Osteocyte (in vitro differentiated cells): Measurements from ENCODE around the gene SPECC1. TPM values are rescaled to one million over a fixed set of nuclear protein-coding genes. Genes with fewer than 3 reads are reported as not detected.

Experiments
- DNase-seq: peaks from one replicate; pipeline ENCODE4 v3.0.0; 2021; ENCODE audit warnings: mixed read lengths; ENCODE audit not compliant: unreplicated experiment; ENCODE audit errors: extremely low spot score
- H3K27ac Mint-ChIP-seq: one replicate; pipeline ENCODE4 v1.8.0; 2021; ENCODE audit warnings: mild to moderate bottlenecking, mixed read lengths; ENCODE audit not compliant: unreplicated experiment
- H3K27me3 Mint-ChIP-seq: one replicate; pipeline ENCODE4 v1.8.0; 2021; ENCODE audit warnings: mixed read lengths; ENCODE audit not compliant: unreplicated experiment
- H3K36me3 Mint-ChIP-seq: one replicate; pipeline ENCODE4 v1.8.0; 2021; ENCODE audit warnings: mixed read lengths; ENCODE audit not compliant: unreplicated experiment
- H3K4me1 Mint-ChIP-seq: one replicate; pipeline ENCODE4 v1.8.0; 2021; ENCODE audit warnings: mixed read lengths; ENCODE audit not compliant: unreplicated experiment
- H3K4me3 Mint-ChIP-seq: one replicate; pipeline ENCODE4 v1.8.0; 2021; ENCODE audit warnings: mild to moderate bottlenecking, moderate library complexity, mixed read lengths; ENCODE audit not compliant: unreplicated experiment
- H3K9me3 Mint-ChIP-seq: one replicate; pipeline ENCODE4 v1.8.0; 2021; ENCODE audit warnings: mixed read lengths; ENCODE audit not compliant: unreplicated experiment
- CTCF ChIP-seq: fragments of 200-600 bp; sonication (generic); IDR thresholded peaks from 2 replicates; pipeline ENCODE4 v1.5.0; 2021; ENCODE audit warnings: antibody characterized with exemption, mild to moderate bottlenecking, moderate library complexity
- total RNA-seq: library from RNA; stranded (reverse); gene quantifications from 2 replicates; pipeline ENCODE4 v1.2.1, GENCODE V29; 2021

The SPECC1 gene
- total RNA-seq, 1 donor from 2014 or later = 12.1 TPM

GRCh38 chr17:20300436-20300934 lies 291.3 kb downstream of the SPECC1 start:
- Mint-ChIP-seq H3K9me3 (peaks cover 8% of the 10 kb centered on the region), H3K36me3 (no peaks in the 10 kb centered on the region), H3K4me1 (peaks cover 6% of the 10 kb centered on the region), H3K27ac (peak overlapping the region; percentile 44), H3K4me3 (no peak overlapping the region), H3K27me3 (no peaks in the 10 kb centered on the region)
- DNase-seq = no peak
- no peak for TF ChIP-seq CTCF

GRCh38 chr17:20302246-20302917 lies 293.2 kb downstream of the SPECC1 start:
- no peak overlapping the region for H3K4me3 Mint-ChIP-seq
- no peak overlapping the region for H3K27ac Mint-ChIP-seq
- H3K9me3 Mint-ChIP-seq = peaks cover 13% of the 10 kb centered on the region
- H3K4me1 Mint-ChIP-seq = peaks cover 6% of the 10 kb centered on the region
- no peak for TF ChIP-seq CTCF
- DNase-seq = no peak
- peaks cover 6% of the 10 kb centered on the region for H3K36me3 Mint-ChIP-seq
- H3K27me3 Mint-ChIP-seq = no peaks in the 10 kb centered on the region

GRCh38 chr17:20304961-20305360 lies 295.8 kb downstream of the SPECC1 start:
- Mint-ChIP-seq H3K27ac (no peak overlapping the region), H3K27me3 (no peaks in the 10 kb centered on the region), H3K36me3 (peaks cover 10% of the 10 kb centered on the region), H3K4me1 (peaks cover 6% of the 10 kb centered on the region), H3K9me3 (peaks cover 13% of the 10 kb centered on the region), H3K4me3 (no peak overlapping the region)
- no peak for DNase-seq
- no peak for TF ChIP-seq CTCF

- Mint-ChIP-seq H3K4me3 (no peak overlapping the region), H3K4me1 (no peaks in the 10 kb centered on the region), H3K9me3 (peaks cover 13% of the 10 kb centered on the region), H3K36me3 (peaks cover 10% of the 10 kb centered on the region), H3K27ac (no peak overlapping the region), H3K27me3 (no peaks in the 10 kb centered on the region)
- TF ChIP-seq CTCF = no peak
- no peak for DNase-seq
Measured at GRCh38 chr17:20306924-20307323, 297.8 kb downstream of the SPECC1 start.

- peaks cover 13% of the 10 kb centered on the region for H3K9me3 Mint-ChIP-seq
- H3K4me1 Mint-ChIP-seq = no peaks in the 10 kb centered on the region
- H3K4me3 Mint-ChIP-seq = no peak overlapping the region
- TF ChIP-seq CTCF = no peak
- no peaks in the 10 kb centered on the region for H3K27me3 Mint-ChIP-seq
- DNase-seq = no peak
- H3K27ac Mint-ChIP-seq = no peak overlapping the region
- H3K36me3 Mint-ChIP-seq = peaks cover 10% of the 10 kb centered on the region
Measured at GRCh38 chr17:20307326-20307910, 298.3 kb downstream of the SPECC1 start.
